GM23248 (cell line): Measurements from ENCODE around the gene NDUFA5.

Source experiments
- EZH2 ChIP-seq: fragments of 200-600 bp; sonication (generic); IDR thresholded peaks from 2 replicates; pipeline ENCODE4 v1.6.1; 2018; ENCODE audit warnings: antibody characterized with exemption, mild to moderate bottlenecking; ENCODE audit not compliant: insufficient read depth, poor library complexity, severe bottlenecking
- EZH2phosphoT487 ChIP-seq: fragments of 200-600 bp; sonication (generic); IDR thresholded peaks from 2 replicates; pipeline ENCODE4 v1.6.1; 2018; ENCODE audit warnings: antibody characterized with exemption, moderate library complexity, mild to moderate bottlenecking, low read depth; ENCODE audit not compliant: insufficient read depth

- TF ChIP-seq EZH2 (no peak), EZH2phosphoT487 (no peak)
Observed at GRCh38 chr7:123594813-123595241, 37.2 kb upstream of the NDUFA5 start.
